ENCODE data around the gene CBLB.

GRCh38 chr3:105801397-105801796, 67.4 kb downstream of the CBLB start:
- TF ChIP-seq TAF1 (IDR thresholded peaks at IDR 0.05; ENCODE audit: borderline replicate concordance, insufficient read depth, low read length), result no peak
- TF ChIP-seq POLR2AphosphoS5 (IDR thresholded peaks at IDR 0.05; ENCODE audit: low read depth, low read length), result no peak
- TF ChIP-seq, protein P1, sequence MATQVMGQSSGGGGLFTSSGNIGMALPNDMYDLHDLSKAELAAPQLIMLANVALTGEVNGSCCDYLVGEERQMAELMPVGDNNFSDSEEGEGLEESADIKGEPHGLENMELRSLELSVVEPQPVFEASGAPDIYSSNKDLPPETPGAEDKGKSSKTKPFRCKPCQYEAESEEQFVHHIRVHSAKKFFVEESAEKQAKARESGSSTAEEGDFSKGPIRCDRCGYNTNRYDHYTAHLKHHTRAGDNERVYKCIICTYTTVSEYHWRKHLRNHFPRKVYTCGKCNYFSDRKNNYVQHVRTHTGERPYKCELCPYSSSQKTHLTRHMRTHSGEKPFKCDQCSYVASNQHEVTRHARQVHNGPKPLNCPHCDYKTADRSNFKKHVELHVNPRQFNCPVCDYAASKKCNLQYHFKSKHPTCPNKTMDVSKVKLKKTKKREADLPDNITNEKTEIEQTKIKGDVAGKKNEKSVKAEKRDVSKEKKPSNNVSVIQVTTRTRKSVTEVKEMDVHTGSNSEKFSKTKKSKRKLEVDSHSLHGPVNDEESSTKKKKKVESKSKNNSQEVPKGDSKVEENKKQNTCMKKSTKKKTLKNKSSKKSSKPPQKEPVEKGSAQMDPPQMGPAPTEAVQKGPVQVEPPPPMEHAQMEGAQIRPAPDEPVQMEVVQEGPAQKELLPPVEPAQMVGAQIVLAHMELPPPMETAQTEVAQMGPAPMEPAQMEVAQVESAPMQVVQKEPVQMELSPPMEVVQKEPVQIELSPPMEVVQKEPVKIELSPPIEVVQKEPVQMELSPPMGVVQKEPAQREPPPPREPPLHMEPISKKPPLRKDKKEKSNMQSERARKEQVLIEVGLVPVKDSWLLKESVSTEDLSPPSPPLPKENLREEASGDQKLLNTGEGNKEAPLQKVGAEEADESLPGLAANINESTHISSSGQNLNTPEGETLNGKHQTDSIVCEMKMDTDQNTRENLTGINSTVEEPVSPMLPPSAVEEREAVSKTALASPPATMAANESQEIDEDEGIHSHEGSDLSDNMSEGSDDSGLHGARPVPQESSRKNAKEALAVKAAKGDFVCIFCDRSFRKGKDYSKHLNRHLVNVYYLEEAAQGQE (IDR thresholded peaks at IDR 0.05; ENCODE audit: insufficient read depth in 1 of 2, low read depth in 2 of 2, low read length in 2 of 2), result no peak
- no peak for TF ChIP-seq SIN3A (IDR thresholded peaks at IDR 0.05; ENCODE audit: borderline replicate concordance, insufficient read depth, low read length)
- TF ChIP-seq FOXP2 (optimal IDR thresholded peaks at IDR 0.05; ENCODE audit: borderline replicate concordance, extremely low read depth, extremely low read length, insufficient read depth), result no peak
